Ovary (tissue), 10 donors: ENCODE results near the gene STPG3. TPM values are rescaled to one million over a fixed set of nuclear protein-coding genes. Genes with fewer than 3 reads are reported as not detected.

ENCODE experiments used
- DNase-seq, 5 donors: peaks; one replicate each; pipeline ENCODE4 v3.0.0-alpha.2; 2019 to 2020
- H3K27ac ChIP-seq, 2 donors: fragments of 200-600 bp; one replicate each; pipeline versions ENCODE4 v1.5.1 to v1.8.0; 2019 to 2022
- H3K27me3 ChIP-seq: fragments of 200-600 bp; one replicate; pipeline ENCODE4 v1.8.0; 2022
- H3K36me3 ChIP-seq: fragments of 200-600 bp; sonication (generic); one replicate; pipeline ENCODE4 v1.5.1; 2019
- H3K4me1 ChIP-seq: one replicate; pipeline ENCODE4 v1.8.1; 2013; ENCODE audit warnings: mild to moderate bottlenecking, moderate library complexity; ENCODE audit not compliant: insufficient read depth
- H3K4me3 ChIP-seq: fragments of 200-600 bp; sonication (generic); one replicate; pipeline ENCODE4 v1.5.1; 2017
- H3K9me3 ChIP-seq, 2 donors: fragments of 200-600 bp in 1 of 2; sonication (generic) in 1 of 2; one replicate each; pipeline versions ENCODE4 v1.5.1 to v1.8.1; 2013 to 2019; ENCODE audit warnings: mild to moderate bottlenecking in 1 of 2, moderate library complexity in 1 of 2
- CTCF ChIP-seq, 3 donors: fragments of 450-650 bp in 2 of 3; fragments of 200-600 bp in 1 of 3; IDR thresholded peaks; one replicate each; pipeline versions ENCODE4 v1.5.1 to v1.8.0; 2016 to 2022; ENCODE audit warnings: antibody characterized with exemption in 3 of 3, mild to moderate bottlenecking in 1 of 3
- EP300 ChIP-seq: sonication (generic); formaldehyde crosslinking; IDR thresholded peaks from one replicate; pipeline ENCODE4 v1.6.1; 2017; ENCODE audit warnings: antibody characterized with exemption
- POLR2A ChIP-seq: fragments of 450-650 bp; IDR thresholded peaks from one replicate; pipeline ENCODE4 v1.6.1; 2017; ENCODE audit warnings: antibody characterized with exemption, mild to moderate bottlenecking, moderate library complexity
- WGBS, 3 donors: extraction: QIAGEN DNeasy Blood & Tissue Kit in 1 of 3; methylation state at CpG; one replicate each; pipeline versions ENCODE4 v1.1.5 to v1.1.7; 2013 to 2017; 5-methylcytosine and 5-hydroxymethylcytosine counted together
- intact Hi-C, 4 donors: fragments of 100-400 bp; cut with DNase I; formaldehyde crosslinking; loops; one replicate each; pipeline versions ENCODE4 v1.11.0 to v1.15.1; 2022 to 2023
- long read RNA-seq, 3 donors: library from polyadenylated mRNA in 2 of 3; unstranded in 2 of 3; transcript quantifications; one replicate each; pipeline ENCODE4 v2.0.0 and lab custom pipeline, GENCODE V29; 2021 to 2026
- polyA plus RNA-seq, 2 donors: library from polyadenylated mRNA; stranded (reverse); fragments of 200-250 nt in 1 of 2; fragments of 350-450 nt in 1 of 2; fragmentation: Illumina TruSeq in 1 of 2; extraction: RNeasy Lipid Tissue Mini Kit (QIAGEN cat#74804) in 1 of 2; gene quantifications; one replicate each; pipeline ENCODE4 v1.2.3, GENCODE V29; 2013 to 2014
- total RNA-seq, 7 donors: library from RNA; depleted of rRNA in 2 of 7; stranded (reverse); fragments of >200 nt in 2 of 7; fragmentation: NEBNext Ultra II Directional in 3 of 7; extraction: Animal tissue kit (Norgen Biotek cat#: 25700) in 3 of 7; gene quantifications; one replicate each; pipeline versions ENCODE4 v1.1.0 to v1.2.4, GENCODE V29; 2016 to 2023
- donor health status: DM: no; HTN: no; CAD: no; lungs with moderate emphysema.
- donor health status: DM: no; HTN: no; CAD: no.
- donor health status: Bipolar disorder and iron deficiency.
- donor health status: DM: yes; HTN: yes; CAD: no.
- donor health status: DM: no; HTN: no; CAD: no.
- donor health status: DM: yes; HTN: yes; CAD: no.

The STPG3 gene
- total RNA-seq (not detected), polyA plus RNA-seq (not detected)
- long read RNA-seq, donor 1 = 0 reads
- long read RNA-seq, donor 2 = 0 reads
- long read RNA-seq, donor 3 = 0 reads

DNA sequence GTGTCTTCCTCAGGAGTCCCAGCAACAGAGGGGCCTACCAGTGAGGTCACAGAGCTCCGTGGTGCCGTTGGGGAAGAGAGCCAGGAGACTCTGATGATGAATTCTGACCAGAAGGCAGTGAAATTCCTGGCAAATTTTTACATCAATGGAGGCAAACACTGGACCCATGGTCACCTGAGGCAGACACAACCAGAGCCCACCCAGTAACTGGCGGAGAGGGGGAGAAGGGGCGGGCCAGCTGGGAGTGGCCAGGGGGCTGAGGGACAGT is at the start of gene STPG3:
STPG3 (plus strand) TSS at position 93 of the 268 bp plus-strand sequence; CDS start at position 94, 1 bp downstream.
- Histone ChIP-seq H3K9me3 (no peaks in the 10 kb centered on the region), H3K36me3 (no peaks in the 10 kb centered on the region), H3K4me3 (no peak within 1 kb of the TSS), H3K27ac (no peak within 1 kb of the TSS), H3K4me1 (peaks cover 9% of the 10 kb centered on the region), H3K27me3 (no peaks in the 10 kb centered on the region)
- intact Hi-C loops = no loop called here
- TF ChIP-seq EP300 (no peak), POLR2A (no peak), CTCF (IDR thresholded peaks at IDR 0.05) (no peak)
- 40 to 61% (median 57%) methylated on average over 4 of the region's 4 CpGs for WGBS, 3 donors
- DNase-seq = no peak

GRCh38 chr9:137202966-137203365 is 48.1 kb upstream of the STPG3 start:
- 74 to 79% (median 75%) methylated on average over 8 of the region's 8 CpGs for WGBS, 3 donors
- H3K9me3 ChIP-seq = no peaks in the 10 kb centered on the region
- no peaks in the 10 kb centered on the region for H3K27me3 ChIP-seq
- H3K27ac ChIP-seq = no peak overlapping the region
- H3K36me3 ChIP-seq = no peaks in the 10 kb centered on the region
- H3K4me3 ChIP-seq = no peak overlapping the region
- DNase-seq = no peak
- peaks cover 23% of the 10 kb centered on the region for H3K4me1 ChIP-seq
- TF ChIP-seq EP300 = no peak
- TF ChIP-seq POLR2A = no peak
- no peak for TF ChIP-seq CTCF (IDR thresholded peaks at IDR 0.05)
- intact Hi-C loops = no loop called here

DNA sequence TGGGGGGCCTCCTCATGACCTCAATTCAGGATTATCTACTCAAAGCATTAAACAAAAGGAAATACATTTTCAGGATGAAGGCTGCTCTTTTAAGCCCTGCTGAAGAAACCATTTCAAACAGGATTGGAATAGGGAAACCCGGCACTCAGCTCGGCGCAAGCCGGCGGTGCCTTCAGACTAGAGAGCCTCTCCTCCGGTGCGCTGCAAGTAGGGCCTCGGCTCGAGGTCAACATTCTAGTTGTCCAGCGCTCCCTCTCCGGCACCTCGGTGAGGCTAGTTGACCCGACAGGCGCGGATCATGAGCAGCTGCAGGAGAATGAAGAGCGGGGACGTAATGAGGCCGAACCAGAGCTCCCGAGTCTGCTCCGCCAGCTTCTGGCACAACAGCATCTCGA is 46.4 kb upstream of the STPG3 start:
- Histone ChIP-seq H3K9me3 (no peaks in the 10 kb centered on the region), H3K27me3 (no peaks in the 10 kb centered on the region), H3K4me1 (peaks cover 13% of the 10 kb centered on the region), H3K27ac (no peak overlapping the region), H3K36me3 (no peaks in the 10 kb centered on the region), H3K4me3 (peak overlapping the region; percentile 91)
- intact Hi-C loops = no loop called here
- TF ChIP-seq CTCF (IDR thresholded peaks at IDR 0.05) (no peak), POLR2A (no peak), EP300 (no peak)
- WGBS, 3 donors = 7 to 13% (median 10%) methylated on average over 21 of the region's 21 CpGs
- no peak for DNase-seq

DNA sequence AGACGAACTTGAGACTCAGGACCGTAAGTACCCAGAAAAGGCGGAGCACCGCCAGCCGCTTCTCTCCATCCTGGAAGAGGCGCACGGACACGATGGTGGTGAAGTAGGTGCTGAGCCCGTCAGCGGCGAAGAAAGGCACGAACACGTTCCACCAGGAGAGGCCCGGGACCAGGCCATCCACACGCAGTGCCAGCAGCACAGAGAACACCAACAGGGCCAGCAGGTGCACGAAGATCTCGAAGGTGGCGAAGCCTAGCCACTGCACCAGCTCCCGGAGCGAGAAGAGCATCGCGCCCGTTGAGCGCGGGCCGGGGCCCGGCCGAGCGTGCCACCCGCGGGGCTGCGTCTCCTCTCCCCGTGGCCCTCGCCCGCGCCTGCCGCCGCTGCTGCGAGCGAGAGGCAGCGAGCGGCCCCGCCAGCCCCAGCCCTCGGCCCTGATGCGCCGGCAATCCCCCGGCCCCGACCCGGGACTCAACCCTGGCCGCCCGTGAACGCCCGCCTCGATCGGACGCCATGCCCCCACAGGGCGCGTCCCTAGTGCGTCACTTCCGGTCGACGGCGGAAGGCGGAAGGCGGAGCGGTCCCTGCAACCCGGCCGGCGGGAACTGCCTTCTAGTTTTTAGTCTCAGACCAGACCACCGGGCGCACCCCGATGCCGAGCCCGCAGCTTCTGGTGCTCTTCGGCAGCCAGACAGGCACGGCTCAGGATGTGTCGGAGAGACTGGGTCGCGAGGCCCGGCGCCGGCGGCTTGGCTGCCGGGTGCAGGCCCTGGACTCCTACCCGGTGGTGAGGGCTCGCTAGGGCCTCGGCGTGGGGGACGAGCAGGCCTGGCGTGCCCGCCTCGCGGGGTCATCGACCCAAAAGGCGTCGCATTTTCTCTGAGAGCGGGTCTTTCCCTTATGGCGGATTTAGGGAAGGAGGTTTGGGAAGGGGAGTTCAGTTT is 45.7 kb upstream of the STPG3 start, which contains the start of the genes NDOR1 and TMEM203:
NDOR1 (plus strand) TSS at position 575 of the 944 bp plus-strand sequence; CDS start at position 653, 78 bp downstream.
TMEM203 (minus strand) TSS at position 523 of the 944 bp plus-strand sequence; CDS start at position 289, 234 bp downstream.
- Histone ChIP-seq H3K9me3 (no peaks in the 10 kb centered on the region), H3K4me3 (peak within 1 kb of the TSS; percentile 91), H3K36me3 (no peaks in the 10 kb centered on the region), H3K27ac (peak within 1 kb of the TSS in 1 of 2 donors; percentile 79), H3K27me3 (no peaks in the 10 kb centered on the region), H3K4me1 (peaks cover 13% of the 10 kb centered on the region)
- intact Hi-C loops = no loop called here
- DNase-seq = peak; percentile 90 to 94 (median 92)
- 0 to 1% (median 1%) methylated on average over 45 to 98 of the region's 98 CpGs for WGBS, 3 donors
- TF ChIP-seq POLR2A = peak; percentile 58
- no peak for TF ChIP-seq CTCF (IDR thresholded peaks at IDR 0.05)
